Measurements from ENCODE around the gene FBXW5.

DNA sequence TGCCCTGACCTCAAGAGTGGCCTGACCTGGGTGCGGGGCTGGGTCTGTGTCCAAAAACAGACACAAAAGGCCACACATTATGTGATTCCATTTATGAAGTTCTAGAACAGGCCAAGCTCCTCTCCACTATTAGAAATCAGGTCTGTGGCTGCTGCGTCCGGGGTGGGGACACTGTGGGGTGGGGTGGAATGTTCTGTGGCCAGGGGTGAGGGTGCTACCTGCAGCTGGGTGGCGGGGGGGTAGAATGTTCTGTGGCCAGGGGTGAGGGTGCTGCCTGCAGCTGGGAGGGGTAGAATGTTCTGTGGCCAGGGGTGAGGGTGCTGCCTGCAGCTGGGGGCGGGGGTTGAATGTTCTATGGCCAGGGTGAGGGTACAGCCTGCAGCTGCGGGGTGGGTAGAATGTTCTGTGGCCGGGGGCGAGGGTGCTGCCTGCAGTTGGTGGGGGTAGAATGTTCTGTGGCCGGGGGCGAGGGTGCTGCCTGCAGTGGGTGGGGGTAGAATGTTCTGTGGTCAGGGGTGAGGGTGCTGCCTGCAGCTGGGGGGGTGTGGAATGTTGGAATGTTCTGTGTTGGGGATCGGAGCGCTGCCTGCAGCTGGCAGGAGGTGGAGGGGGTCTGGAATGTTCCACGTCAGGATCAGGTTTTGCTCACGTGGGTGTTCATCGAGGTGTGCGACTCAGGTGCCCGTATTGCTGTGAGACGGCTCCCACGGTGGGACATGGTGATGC is 15.8 kb upstream of the FBXW5 start:
- TF ChIP-seq POLR2A (IDR thresholded peaks at IDR 0.05; ENCODE audit: low read depth, low read length) (no peak), SPI1 (IDR thresholded peaks at IDR 0.05; ENCODE audit: low read depth, low read length) (no peak), POLR2AphosphoS5 (IDR thresholded peaks at IDR 0.05; ENCODE audit: low read depth, low read length) (no peak), POU2F2 (IDR thresholded peaks at IDR 0.05; ENCODE audit: low read depth, low read length) (no peak)

Measured in GM12891 (cell line).